Right hindlimb (tissue), 1 donor: ENCODE results near the gene PLCL1.

Experiments used
- DNase-seq: peaks from one replicate; pipeline ENCODE4 v3.0.0-alpha.2; 2018

PLCL1 gene

DNA sequence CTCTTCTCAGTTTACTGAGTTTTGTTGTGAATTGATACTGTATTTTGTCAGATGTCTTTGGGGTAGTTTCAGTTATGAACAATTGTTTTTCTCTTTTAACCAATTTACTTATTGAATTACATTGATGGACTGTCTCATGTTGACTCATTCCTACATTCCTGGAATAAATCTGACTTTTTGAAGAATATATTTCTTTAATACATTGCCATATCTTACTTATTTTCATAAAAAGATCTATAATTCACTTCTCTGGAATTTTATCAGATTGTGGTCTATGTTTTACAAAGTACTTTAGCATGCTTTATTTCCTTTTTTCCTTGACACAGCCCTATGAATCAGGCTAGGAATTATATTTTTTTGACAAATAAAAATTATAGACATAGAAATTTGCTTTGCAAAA lies 268.3 kb downstream of the PLCL1 start:
- no peak for DNase-seq

- DNase-seq: no peak
Observed at GRCh38 chr2:198073253-198073652, 268.9 kb downstream of the PLCL1 start.

DNA sequence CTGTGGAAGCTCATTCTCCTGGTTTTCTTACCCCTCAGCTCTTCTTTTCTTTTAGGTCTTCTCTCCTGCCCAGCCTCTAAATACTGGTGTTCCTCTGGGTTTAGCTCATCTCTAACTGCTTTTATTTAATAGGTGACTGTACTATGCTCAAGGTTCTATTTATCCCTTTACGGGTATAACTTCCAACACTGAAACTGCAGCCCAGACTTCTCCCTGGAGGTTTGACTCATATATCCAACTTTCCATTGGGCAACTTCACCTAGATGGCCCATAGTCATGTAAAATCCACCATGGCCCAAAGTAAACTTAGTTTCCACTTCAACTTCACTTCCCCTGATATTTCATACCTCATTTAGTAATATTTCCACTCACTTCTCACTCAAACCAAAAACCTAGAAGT lies 273.1 kb downstream of the PLCL1 start:
- no peak for DNase-seq

DNA sequence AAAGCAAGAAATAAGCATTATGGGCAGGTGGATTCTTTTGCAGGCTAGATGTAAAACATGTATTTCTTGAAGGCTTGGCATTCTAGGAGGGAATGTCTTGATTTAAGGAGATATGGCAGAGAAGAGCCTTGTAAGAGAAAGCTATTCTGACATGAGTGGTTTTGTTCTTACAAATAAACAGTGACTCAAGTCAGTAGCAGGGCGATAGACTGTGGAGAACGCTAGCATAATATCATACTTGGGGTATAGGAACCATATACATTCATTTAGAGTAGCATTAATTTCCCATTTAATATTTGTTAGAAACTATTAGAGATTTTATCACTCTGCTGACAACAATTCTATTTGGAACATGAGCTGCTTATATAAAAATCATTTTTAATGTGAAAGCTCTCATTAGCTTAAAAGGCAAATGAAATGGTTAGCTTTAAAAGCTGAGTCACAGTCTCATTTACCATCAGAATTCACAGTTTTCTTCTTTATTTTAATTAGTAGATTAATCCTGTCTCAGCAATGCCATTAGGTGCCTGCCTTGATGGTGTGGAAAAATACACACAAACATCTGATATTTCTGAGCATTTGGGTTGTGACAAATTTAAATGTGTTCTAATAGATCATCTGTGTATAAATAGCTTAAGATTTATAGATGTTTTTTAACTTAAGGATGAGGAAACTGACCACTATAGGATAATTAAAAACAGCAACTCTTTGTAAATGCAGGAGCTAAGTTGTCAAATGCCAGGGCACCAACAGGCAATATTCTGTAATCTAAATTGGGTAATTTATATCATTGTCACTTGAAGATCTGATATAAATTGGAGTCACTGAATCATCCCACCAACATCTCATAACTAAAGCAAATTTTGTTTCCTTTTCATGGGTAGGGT lies 276.7 kb downstream of the PLCL1 start:
- DNase-seq: no peak

GRCh38 chr2:198084156-198084555 lies 279.8 kb downstream of the PLCL1 start:
- DNase-seq: no peak

DNA sequence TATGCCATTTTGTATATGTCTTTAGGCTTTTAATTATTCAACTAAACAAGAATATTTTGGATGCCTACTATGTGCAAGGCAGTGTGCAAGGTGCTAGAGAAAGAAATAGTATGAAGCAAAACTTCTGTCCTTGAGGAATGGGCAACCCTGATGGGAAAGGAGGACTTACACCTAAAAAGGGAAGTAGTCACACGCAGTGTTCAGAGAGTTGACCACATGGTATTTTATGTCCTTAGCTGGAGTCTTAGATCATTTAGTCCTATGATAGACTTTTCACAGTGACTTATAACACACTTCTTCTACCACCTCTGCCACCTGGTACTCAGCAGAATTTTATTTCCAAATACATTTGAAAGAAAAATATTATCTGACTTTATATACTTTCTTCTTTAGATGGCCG lies 291.6 kb downstream of the PLCL1 start:
- DNase-seq: no peak

GRCh38 chr2:198096965-198097364 lies 292.6 kb downstream of the PLCL1 start:
- no peak for DNase-seq

DNA sequence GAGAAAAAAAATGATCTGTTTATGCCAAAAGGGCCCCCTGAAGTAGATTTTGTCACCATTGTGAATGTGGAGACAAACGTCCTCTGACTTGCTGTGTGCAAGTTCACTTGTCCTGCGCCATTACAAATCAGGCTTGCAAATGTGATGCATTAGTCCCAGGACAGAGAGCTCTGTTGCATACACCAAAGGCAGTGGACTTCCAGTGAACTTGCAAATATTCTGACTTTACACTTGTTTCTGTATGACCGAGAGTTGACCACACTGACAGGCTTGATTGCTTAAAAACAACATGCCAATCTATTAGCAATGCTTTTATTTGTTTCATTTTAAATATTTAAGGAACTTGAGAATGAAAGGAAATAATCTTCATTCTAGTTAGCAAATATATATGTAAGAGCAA lies 293.2 kb downstream of the PLCL1 start:
- DNase-seq: no peak

GRCh38 chr2:198098386-198098785 lies 294.0 kb downstream of the PLCL1 start:
- DNase-seq: no peak

GRCh38 chr2:198098918-198099317 lies 294.5 kb downstream of the PLCL1 start:
- DNase-seq: no peak

DNA sequence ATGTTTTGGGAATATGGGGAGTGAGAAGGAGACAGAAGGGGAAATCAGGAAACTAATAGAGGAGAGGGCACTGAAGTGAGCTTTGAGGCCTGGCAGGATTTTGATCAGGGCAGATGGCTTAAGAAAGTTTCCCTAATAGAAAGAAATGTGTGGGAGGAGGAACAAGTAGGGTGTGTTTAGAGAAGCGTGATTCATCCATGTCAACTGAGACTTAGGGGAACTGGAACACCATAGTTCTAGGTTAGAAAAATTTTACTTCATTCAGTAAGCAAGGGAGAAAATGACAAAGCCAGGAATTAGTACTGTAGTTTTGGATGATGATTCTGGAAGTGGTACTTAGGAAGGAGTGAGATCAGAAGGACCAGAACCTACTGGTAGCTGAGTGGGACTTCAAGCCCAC lies 296.0 kb downstream of the PLCL1 start:
- DNase-seq: no peak

GRCh38 chr2:198101688-198102087 lies 297.3 kb downstream of the PLCL1 start:
- DNase-seq: no peak

- no peak for DNase-seq
Observed at GRCh38 chr2:198102120-198102519, 297.7 kb downstream of the PLCL1 start.

- no peak for DNase-seq
Observed at GRCh38 chr2:198102856-198103255, 298.5 kb downstream of the PLCL1 start.

DNA sequence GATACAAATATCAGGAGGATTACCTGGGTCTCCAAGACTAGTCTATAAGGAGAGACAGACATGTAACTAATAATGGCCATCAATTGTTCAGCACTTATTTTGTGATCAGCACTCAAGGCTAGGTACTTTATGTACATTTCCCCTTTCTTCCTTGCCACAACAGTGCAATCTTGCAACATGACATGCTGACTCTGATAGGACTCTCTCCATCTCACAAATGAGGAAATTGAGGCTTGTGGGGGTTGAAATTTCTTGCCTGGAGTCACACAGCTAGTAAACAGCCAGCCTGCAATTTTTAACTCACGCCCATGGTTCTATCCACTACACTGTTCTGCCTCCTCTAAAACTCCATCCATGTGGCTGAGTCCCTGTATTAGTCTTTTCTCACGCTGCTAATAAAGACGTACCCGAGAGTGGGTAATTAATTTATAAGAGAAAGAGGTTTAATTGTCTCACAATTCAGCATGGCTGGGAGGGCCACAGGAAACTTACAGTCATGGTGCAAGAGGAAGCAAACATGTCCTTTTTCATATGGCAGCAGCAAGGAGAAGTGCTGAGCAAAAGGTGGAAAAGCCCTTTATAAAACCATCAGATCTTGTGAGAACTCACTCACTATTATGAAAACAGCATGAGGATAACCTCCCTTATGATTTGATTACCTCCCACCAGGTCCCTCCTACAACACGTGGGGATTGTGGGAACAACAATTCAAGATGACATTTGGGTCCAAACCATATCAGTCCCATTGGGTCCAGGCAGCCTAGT lies 302.4 kb downstream of the PLCL1 start:
- DNase-seq: no peak

GRCh38 chr2:198113316-198113715 lies 308.9 kb downstream of the PLCL1 start:
- no peak for DNase-seq

GRCh38 chr2:198114064-198114463 lies 309.7 kb downstream of the PLCL1 start:
- DNase-seq: no peak

DNA sequence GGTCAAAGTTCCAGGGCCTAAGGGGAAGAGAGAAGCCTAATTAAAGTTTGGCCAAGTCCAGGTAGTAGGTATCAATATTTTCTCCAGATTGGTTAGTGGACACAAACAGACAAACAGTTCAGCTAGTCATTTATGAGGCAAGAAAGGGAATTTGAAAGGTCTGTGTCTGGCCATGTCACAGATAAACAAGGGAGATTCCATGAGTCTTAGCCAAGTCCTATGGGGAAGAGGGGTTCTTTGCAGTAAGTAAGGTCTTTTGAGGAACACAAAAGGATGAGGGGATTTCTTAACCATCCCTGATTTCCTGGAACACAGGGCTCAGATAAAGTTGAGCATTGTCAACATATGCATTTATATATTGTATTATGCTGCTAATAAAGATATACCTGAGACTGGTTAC lies 310.8 kb downstream of the PLCL1 start:
- no peak for DNase-seq

DNA sequence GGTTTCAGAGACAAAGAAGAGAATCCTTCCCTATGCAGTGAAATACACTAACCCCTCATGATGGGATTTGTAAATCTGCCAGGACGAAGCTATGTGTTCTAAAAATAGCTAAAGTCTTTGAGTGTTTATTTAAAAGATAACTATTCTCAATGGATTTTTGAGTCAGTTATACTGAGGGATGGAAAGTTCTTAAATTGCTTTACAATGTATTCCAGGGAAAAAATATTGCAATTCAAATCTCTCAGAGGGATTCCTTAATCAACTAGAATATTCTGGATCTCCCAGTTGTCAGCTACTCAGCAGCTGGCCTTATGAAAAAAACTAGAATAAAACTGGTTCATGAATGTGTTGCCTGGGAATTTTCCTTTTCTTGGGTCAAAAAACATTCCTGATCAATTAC lies 312.4 kb downstream of the PLCL1 start:
- no peak for DNase-seq

DNA sequence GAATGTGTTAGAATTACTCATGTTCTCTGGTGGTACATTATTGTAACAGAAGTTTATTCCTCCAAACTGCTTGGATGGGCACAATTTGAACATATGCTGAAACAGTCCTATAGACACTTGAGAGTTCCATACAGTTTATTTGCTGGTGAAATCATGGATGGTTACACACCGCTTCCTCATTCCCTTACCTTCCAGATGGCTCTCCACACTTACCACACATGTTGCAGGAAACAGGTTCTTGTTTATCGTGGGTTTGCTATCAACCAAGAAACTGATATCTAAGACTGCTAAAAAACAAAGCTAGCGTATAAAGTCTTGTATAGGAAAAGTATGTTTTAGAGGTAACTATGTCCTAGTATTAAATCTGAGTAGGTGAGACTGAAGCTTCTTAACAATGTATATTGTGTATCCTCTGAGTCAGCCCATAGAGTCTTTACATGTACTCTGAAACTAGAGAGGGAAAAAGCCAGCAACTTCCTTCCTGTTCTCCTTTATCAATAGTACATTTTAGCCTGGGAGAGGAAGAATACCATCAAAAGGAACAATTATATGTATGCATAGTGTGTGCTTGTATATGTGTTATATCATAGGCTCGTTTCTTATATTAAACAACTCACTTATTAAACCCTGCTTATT lies 313.1 kb downstream of the PLCL1 start:
- DNase-seq: no peak

DNA sequence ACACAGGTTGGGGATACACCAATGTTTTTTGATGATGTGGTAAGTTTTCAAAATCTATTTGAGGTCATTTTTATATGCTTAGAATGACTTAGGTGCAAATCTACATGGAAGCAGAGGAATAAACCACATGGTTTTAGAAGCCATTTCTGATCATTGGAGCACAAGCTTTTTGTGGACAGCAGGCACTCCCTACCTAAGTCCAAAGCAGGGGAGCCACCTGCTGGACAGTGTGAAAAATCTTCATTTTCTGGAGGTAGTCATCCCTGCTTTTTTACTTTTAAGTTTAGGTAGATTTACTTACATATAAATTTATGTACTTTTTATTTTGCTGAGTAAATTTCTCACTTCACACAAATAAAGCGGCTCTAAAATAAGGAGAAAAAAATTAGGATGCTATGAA lies 323.2 kb downstream of the PLCL1 start:
- peak; percentile 61 for DNase-seq

- DNase-seq: no peak
Observed at GRCh38 chr2:198129609-198130008, 325.2 kb downstream of the PLCL1 start.

- no peak for DNase-seq
Observed at GRCh38 chr2:198134293-198134955, 330.0 kb downstream of the PLCL1 start.
